Panc1 (cell line): ENCODE results near the gene RNF227. TPM values are rescaled to one million over a fixed set of nuclear protein-coding genes. Genes with fewer than 3 reads are reported as not detected.

ENCODE experiments used
- ATAC-seq: fragments of 200-7000 bp; cut with Tn5 transposase; 2 replicates; pipeline ENCODE4 v1.9.1; 2020; ENCODE audit warnings: mild to moderate bottlenecking, moderate library complexity
- BruUV-seq: library from RNA; stranded (reverse); fragments of 400-500 nt; replicated peaks from 2 replicates; lab custom pipeline; 2021; lab: Mats Ljungman, UMichigan
- CTCF ChIA-PET: fragments of 300-600 bp; sonication (Branson Sonifier 250); formaldehyde crosslinking; loops from one replicate; lab custom pipeline; 2022; ENCODE audit warnings: antibody characterized with exemption; lab: Charles Lee
- POLR2A ChIA-PET: fragments of 300-600 bp; sonication (Branson Sonifier 250); formaldehyde crosslinking; loops from one replicate; lab custom pipeline; 2022; ENCODE audit warnings: antibody characterized with exemption; lab: Charles Lee
- DNase-seq: peaks from one replicate; pipeline ENCODE4 v3.0.0-alpha.2; 2010; ENCODE audit warnings: low read depth, low spot score
- H3K27ac ChIP-seq: 2 replicates; pipeline ENCODE4 v1.5.1; 2011; ENCODE audit warnings: mild to moderate bottlenecking, low read length, inconsistent platforms
- H3K27me3 ChIP-seq: fragments of 200-500 bp; sonication (Bioruptor generic); 2 replicates; pipeline ENCODE4 v1.6.0; 2014; ENCODE audit warnings: low read length, inconsistent platforms; ENCODE audit not compliant: control insufficient read depth, insufficient read depth
- H3K36me3 ChIP-seq: fragments of 200-500 bp; sonication (Bioruptor generic); 2 replicates; pipeline ENCODE4 v1.5.1; 2014; ENCODE audit warnings: inconsistent platforms, mild to moderate bottlenecking, low read length, moderate library complexity; ENCODE audit not compliant: control insufficient read depth, insufficient read depth
- H3K4me1 ChIP-seq: 2 replicates; pipeline ENCODE4 v1.5.1; 2011; ENCODE audit warnings: inconsistent platforms, mild to moderate bottlenecking, low read length, moderate library complexity; ENCODE audit not compliant: control insufficient read depth, insufficient read depth
- H3K4me3 ChIP-seq, 2 experiments: 2 replicates each; pipeline ENCODE4 v1.5.1; 2011 to 2012; ENCODE audit warnings: low read depth in 2 of 2, low read length in 2 of 2, mild to moderate bottlenecking in 2 of 2, inconsistent platforms in 1 of 2, moderate library complexity in 1 of 2
- H3K9me3 ChIP-seq: fragments of 200-500 bp; sonication (Bioruptor generic); 2 replicates; pipeline ENCODE4 v1.5.1; 2014; ENCODE audit warnings: low read depth, mild to moderate bottlenecking, inconsistent platforms, low read length, moderate library complexity; ENCODE audit not compliant: control insufficient read depth, insufficient read depth
- POLR2AphosphoS5 ChIP-seq: IDR thresholded peaks from 2 replicates; pipeline ENCODE4 v1.6.1; 2012; ENCODE audit warnings: mild to moderate bottlenecking, low read depth, low read length, moderate library complexity
- SIN3A ChIP-seq: IDR thresholded peaks from 2 replicates; pipeline ENCODE4 v1.6.1; 2012; ENCODE audit warnings: low read depth, mild to moderate bottlenecking, low read length, moderate library complexity, borderline replicate concordance; ENCODE audit not compliant: insufficient read depth
- TCF7L2 ChIP-seq: IDR thresholded peaks from 2 replicates; pipeline ENCODE4 v1.6.1; 2011; ENCODE audit warnings: mild to moderate bottlenecking, low read depth, low read length, inconsistent platforms
- in situ Hi-C: cut with HindIII; loops from 2 replicates; pipeline ENCODE4 v1.10.0; 2016; ENCODE audit warnings: low sequenced_read_pairs, low pct_unique_long_range_greater_than_20kb
- intact Hi-C: fragments of 100-400 bp; cut with micrococcal nuclease; formaldehyde crosslinking; loops from one replicate; pipeline ENCODE4 v1.10.0; 2022; ENCODE audit not compliant: unreplicated experiment
- total RNA-seq: library from RNA; stranded (reverse); gene quantifications from one replicate; pipeline ENCODE4 v1.2.1, GENCODE V29; 2021; ENCODE audit not compliant: unreplicated experiment
- TF ChIP-seq, protein P1 (sequence below), 2 experiments: IDR thresholded peaks; 2 replicates each; pipeline ENCODE4 v1.6.1; 2011 to 2012; ENCODE audit warnings: low read depth in 2 of 2, control low read depth in 1 of 2, low read length in 1 of 2, mild to moderate bottlenecking in 1 of 2, moderate library complexity in 1 of 2; ENCODE audit not compliant: insufficient read depth in 1 of 2
- TF ChIP-seq, protein P2 (sequence below): fragments of 450-650 bp; IDR thresholded peaks from 2 replicates; pipeline ENCODE4 v1.5.1; 2017; ENCODE audit warnings: mild to moderate bottlenecking

The RNF227 gene
- total RNA-seq, 1 experiment from 2014 or later = 2.6 TPM

DNA sequence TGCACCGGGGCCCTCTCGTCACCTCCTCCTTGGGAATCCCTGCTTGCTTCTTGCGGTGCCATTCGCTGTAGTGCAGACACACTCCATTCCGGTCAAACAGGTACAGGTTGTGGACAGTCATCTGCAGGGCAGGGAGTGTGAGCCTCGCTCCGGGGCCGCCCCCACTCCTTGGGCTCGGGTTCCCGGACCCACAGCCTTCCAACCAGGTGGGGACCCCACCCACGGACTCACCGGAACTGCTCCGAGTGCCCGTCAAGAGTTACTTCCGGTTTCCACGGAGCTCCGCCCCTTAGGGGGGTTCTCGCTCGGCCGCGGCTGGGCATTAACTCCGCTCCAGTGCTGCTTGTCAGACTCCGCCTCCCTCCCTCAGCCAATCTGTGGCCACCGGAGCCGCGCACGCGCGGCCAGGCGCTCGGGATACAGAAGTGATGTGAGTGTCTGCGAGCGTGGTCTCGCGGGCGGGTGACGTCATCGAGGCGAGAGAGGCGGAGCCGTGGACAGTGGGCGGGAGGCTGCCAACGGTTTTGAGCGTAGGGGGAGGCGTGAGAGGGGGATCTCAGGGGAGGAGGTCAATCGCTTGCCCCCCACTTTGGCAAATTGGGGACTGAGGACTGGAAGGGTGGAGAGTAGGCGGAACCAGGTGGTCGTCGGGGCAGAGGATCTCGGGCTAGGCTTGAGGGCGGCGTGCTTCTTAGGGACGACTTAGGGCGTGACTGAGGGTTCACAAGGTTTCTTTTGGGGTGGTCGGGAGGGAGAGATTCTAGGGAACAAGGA is 15.8 kb upstream of the RNF227 start, which contains the start of the genes CNTROB and TRAPPC1:
TSS of gene CNTROB (plus strand) at position 498 of the 774 bp plus-strand sequence. CDS start 874 bp downstream, outside the sequence.
TSS of gene TRAPPC1 (minus strand) at position 238 of the 774 bp plus-strand sequence. CDS start at position 121, 117 bp downstream.
- peaks cover 6% of the 10 kb centered on the region for H3K4me1 ChIP-seq
- ATAC-seq (peak; percentile 95), DNase-seq (peak; percentile 96)
- intact Hi-C loops = loop anchor here (2.0 kb wide), 1 partner anchor 35 kb away; no protein-coding TSS in a partner anchor
- TF ChIP-seq, protein P1, sequence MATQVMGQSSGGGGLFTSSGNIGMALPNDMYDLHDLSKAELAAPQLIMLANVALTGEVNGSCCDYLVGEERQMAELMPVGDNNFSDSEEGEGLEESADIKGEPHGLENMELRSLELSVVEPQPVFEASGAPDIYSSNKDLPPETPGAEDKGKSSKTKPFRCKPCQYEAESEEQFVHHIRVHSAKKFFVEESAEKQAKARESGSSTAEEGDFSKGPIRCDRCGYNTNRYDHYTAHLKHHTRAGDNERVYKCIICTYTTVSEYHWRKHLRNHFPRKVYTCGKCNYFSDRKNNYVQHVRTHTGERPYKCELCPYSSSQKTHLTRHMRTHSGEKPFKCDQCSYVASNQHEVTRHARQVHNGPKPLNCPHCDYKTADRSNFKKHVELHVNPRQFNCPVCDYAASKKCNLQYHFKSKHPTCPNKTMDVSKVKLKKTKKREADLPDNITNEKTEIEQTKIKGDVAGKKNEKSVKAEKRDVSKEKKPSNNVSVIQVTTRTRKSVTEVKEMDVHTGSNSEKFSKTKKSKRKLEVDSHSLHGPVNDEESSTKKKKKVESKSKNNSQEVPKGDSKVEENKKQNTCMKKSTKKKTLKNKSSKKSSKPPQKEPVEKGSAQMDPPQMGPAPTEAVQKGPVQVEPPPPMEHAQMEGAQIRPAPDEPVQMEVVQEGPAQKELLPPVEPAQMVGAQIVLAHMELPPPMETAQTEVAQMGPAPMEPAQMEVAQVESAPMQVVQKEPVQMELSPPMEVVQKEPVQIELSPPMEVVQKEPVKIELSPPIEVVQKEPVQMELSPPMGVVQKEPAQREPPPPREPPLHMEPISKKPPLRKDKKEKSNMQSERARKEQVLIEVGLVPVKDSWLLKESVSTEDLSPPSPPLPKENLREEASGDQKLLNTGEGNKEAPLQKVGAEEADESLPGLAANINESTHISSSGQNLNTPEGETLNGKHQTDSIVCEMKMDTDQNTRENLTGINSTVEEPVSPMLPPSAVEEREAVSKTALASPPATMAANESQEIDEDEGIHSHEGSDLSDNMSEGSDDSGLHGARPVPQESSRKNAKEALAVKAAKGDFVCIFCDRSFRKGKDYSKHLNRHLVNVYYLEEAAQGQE (IDR thresholded peaks at IDR 0.05; ENCODE audit: insufficient read depth in 1 of 2, low read depth in 2 of 2, low read length in 1 of 2) = no peak
- TF ChIP-seq TCF7L2 (no peak), POLR2AphosphoS5 (peak; percentile 76), SIN3A (0 out of 2 replicates have a peak, but pooled peaks have one; percentile 50)
- TF ChIP-seq, protein P2, sequence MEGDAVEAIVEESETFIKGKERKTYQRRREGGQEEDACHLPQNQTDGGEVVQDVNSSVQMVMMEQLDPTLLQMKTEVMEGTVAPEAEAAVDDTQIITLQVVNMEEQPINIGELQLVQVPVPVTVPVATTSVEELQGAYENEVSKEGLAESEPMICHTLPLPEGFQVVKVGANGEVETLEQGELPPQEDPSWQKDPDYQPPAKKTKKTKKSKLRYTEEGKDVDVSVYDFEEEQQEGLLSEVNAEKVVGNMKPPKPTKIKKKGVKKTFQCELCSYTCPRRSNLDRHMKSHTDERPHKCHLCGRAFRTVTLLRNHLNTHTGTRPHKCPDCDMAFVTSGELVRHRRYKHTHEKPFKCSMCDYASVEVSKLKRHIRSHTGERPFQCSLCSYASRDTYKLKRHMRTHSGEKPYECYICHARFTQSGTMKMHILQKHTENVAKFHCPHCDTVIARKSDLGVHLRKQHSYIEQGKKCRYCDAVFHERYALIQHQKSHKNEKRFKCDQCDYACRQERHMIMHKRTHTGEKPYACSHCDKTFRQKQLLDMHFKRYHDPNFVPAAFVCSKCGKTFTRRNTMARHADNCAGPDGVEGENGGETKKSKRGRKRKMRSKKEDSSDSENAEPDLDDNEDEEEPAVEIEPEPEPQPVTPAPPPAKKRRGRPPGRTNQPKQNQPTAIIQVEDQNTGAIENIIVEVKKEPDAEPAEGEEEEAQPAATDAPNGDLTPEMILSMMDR = no peak
- peak within 1 kb of the TSS; percentile 98 for H3K27ac ChIP-seq
- H3K9me3 ChIP-seq = no peaks in the 10 kb centered on the region
- in situ Hi-C loops = no loop called here
- H3K27me3 ChIP-seq = no peaks in the 10 kb centered on the region
- ChIA-PET CTCF (interaction anchor here (0.5 to 0.7 kb wide), 3 partner anchors 48 to 91 kb away, joined by 3 to 5 read pairs (median 3); no protein-coding TSS in a partner anchor), POLR2A (interaction anchor here (0.6 to 1.1 kb wide), 3 partner anchors 15 to 448 kb away, joined by 3 to 7 read pairs (median 3); partner anchors contain the start of gene POLR2A)
- H3K36me3 ChIP-seq = peaks cover 21% of the 10 kb centered on the region
- no TSS peak for BruUV-seq
- H3K4me3 ChIP-seq = peak within 1 kb of the TSS; percentile 97 to 99

DNA sequence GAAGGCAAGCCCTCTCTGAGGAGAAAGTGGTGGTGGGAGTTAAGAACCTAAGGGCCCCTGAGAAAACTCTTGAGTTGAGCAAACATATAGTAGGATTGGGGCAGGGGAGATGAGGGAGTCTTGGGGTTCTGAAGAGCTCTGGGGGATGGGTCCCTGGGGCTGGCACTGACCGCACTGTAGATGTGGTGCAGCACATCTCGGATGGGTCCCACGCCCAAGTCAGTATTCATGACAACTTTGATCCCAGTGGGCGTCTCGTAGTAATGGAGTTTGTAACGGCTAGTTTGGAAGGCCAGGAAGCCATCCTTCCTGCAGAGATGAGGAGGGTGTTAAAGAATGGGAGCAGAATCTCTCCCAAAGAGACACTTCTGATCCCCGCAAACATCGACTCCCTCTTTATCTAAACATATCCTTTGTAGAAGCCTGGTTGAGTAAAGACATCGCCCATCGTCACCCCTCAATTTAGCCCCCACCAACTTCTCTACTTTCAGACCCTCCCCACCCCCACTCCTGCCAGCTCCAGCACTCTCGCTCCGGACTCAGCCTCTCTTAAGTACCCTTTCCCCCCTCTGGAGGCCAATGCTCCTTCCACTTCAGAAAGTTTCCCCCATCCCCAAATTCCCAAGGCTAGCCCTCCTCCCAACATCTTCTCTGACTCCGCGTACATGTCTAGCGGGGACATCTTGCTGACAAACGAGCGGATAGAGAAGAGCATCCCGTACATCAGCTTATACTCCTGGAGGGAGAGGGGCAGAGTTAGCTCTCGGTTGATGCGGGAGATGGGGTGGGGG is 14.9 kb upstream of the RNF227 start:
- BruUV-seq = TSS peak; percentile 98
- TF ChIP-seq TCF7L2 (no peak), SIN3A (no peak), POLR2AphosphoS5 (no peak)
- TF ChIP-seq, protein P1 (IDR thresholded peaks at IDR 0.05; ENCODE audit: insufficient read depth in 1 of 2, low read depth in 2 of 2, low read length in 1 of 2) = no peak
- TF ChIP-seq, protein P2 = no peak
- Histone ChIP-seq H3K4me3 (peak overlapping the region; percentile 97 to 99), H3K27ac (peak overlapping the region; percentile 88), H3K9me3 (no peaks in the 10 kb centered on the region), H3K4me1 (peaks cover 6% of the 10 kb centered on the region), H3K36me3 (peaks cover 17% of the 10 kb centered on the region), H3K27me3 (no peaks in the 10 kb centered on the region)
- in situ Hi-C loops (no loop called here), intact Hi-C loops (no loop called here)
- ChIA-PET CTCF (interaction anchor here (0.7 kb wide), 1 partner anchor 59 kb away, joined by 5 read pairs; no protein-coding TSS in a partner anchor), POLR2A (interaction anchor here (0.6 kb wide), 1 partner anchor 143 kb away, joined by 7 read pairs; no protein-coding TSS in a partner anchor)
- no peak for DNase-seq
- no peak for ATAC-seq
